DMS153 (cell line): ENCODE measurements around the gene KRT4.

Experiments
- DNase-seq: peaks from one replicate; lab custom pipeline; 2025; lab: John Stamatoyannopoulos, UW

KRT4 gene

GRCh38 chr12:52792185-52793029 lies 21.5 kb downstream of the KRT4 start:
- DNase-seq: no peak

GRCh38 chr12:52791271-52792184 lies 22.4 kb downstream of the KRT4 start:
- DNase-seq: no peak

GRCh38 chr12:52790427-52791270 lies 23.3 kb downstream of the KRT4 start:
- no peak for DNase-seq

- no peak for DNase-seq
Observed at GRCh38 chr12:52789637-52790426, 24.1 kb downstream of the KRT4 start.

- no peak for DNase-seq
Observed at GRCh38 chr12:52788876-52789636, 24.9 kb downstream of the KRT4 start.

GRCh38 chr12:52788192-52788875 lies 25.6 kb downstream of the KRT4 start:
- DNase-seq: no peak

GRCh38 chr12:52787324-52788191 lies 26.4 kb downstream of the KRT4 start:
- no peak for DNase-seq

GRCh38 chr12:52784909-52785308 lies 29.0 kb downstream of the KRT4 start:
- no peak for DNase-seq

GRCh38 chr12:52783563-52784316 lies 30.2 kb downstream of the KRT4 start:
- DNase-seq: no peak

- no peak for DNase-seq
Observed at GRCh38 chr12:52782502-52782901, 31.4 kb downstream of the KRT4 start.

GRCh38 chr12:52781399-52782082 lies 32.4 kb downstream of the KRT4 start:
- DNase-seq: no peak

GRCh38 chr12:52779914-52780313 lies 34.0 kb downstream of the KRT4 start:
- no peak for DNase-seq

- DNase-seq: no peak
Observed at GRCh38 chr12:52778833-52779232, 35.1 kb downstream of the KRT4 start.

- no peak for DNase-seq
Observed at GRCh38 chr12:52777566-52777965, 36.4 kb downstream of the KRT4 start.

GRCh38 chr12:52776913-52777395 lies 37.0 kb downstream of the KRT4 start, which contains the start of gene KRT76:
TSS of gene KRT76 (minus strand) at chr12:52777345. CDS start at chr12:52777291, 54 bp downstream.
- DNase-seq: no peak

- no peak for DNase-seq
Observed at GRCh38 chr12:52776435-52776834, 37.5 kb downstream of the KRT4 start.

GRCh38 chr12:52774629-52775250 lies 39.2 kb downstream of the KRT4 start:
- DNase-seq: no peak
